NB4 (cell line): ENCODE data around the gene SLC25A21.

Experiments used
- POLR2A ChIP-seq: IDR thresholded peaks from 2 replicates; pipeline ENCODE4 v1.6.1; 2011; ENCODE audit warnings: mild to moderate bottlenecking; ENCODE audit not compliant: insufficient read length; ENCODE audit errors: extremely low read depth
- TF ChIP-seq, protein P1 (sequence below): IDR thresholded peaks from one replicate; pipeline ENCODE4 v1.5.1; 2012; ENCODE audit warnings: low read depth, low read length
- TF ChIP-seq, protein P2 (sequence below): IDR thresholded peaks from 2 replicates; pipeline ENCODE4 v1.6.1; 2011; ENCODE audit warnings: low read depth, low read length

DNA sequence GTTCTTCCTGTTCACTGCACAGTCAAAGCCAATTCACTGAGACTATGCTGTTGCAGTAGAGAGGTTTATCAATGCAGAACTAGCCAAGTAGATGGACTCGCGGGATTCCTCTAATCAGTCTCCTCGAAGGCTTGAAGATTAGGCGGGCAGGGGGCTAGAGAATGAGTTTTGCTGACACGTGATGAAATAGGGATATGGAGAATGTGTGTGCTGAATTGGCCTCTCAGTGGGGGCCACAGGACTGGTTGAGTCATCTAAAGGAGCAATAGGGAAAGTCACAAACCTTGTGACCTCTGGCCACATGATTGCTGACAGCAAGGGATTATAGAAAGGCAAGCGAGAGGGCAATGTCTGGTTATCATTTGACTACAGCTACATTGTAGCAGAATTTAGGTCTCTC lies 38.0 kb upstream of the SLC25A21 start:
- TF ChIP-seq, protein P1, sequence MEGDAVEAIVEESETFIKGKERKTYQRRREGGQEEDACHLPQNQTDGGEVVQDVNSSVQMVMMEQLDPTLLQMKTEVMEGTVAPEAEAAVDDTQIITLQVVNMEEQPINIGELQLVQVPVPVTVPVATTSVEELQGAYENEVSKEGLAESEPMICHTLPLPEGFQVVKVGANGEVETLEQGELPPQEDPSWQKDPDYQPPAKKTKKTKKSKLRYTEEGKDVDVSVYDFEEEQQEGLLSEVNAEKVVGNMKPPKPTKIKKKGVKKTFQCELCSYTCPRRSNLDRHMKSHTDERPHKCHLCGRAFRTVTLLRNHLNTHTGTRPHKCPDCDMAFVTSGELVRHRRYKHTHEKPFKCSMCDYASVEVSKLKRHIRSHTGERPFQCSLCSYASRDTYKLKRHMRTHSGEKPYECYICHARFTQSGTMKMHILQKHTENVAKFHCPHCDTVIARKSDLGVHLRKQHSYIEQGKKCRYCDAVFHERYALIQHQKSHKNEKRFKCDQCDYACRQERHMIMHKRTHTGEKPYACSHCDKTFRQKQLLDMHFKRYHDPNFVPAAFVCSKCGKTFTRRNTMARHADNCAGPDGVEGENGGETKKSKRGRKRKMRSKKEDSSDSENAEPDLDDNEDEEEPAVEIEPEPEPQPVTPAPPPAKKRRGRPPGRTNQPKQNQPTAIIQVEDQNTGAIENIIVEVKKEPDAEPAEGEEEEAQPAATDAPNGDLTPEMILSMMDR, result no peak
- no peak for TF ChIP-seq POLR2A
- TF ChIP-seq, protein P2, sequence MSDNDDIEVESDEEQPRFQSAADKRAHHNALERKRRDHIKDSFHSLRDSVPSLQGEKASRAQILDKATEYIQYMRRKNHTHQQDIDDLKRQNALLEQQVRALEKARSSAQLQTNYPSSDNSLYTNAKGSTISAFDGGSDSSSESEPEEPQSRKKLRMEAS, result no peak
